PFSK-1 (cell line): Measurements from ENCODE around the gene KAZN.

ENCODE experiments used
- POLR2AphosphoS5 ChIP-seq: IDR thresholded peaks from 2 replicates; pipeline ENCODE4 v1.6.1; 2012; ENCODE audit warnings: low read depth, mild to moderate bottlenecking, control low read depth, low read length, moderate library complexity
- REST ChIP-seq, 2 experiments: IDR thresholded peaks; 2 replicates each; pipeline versions ENCODE4 v1.6.1 to v1.8.0; 2011 to 2012; ENCODE audit warnings: low read depth in 2 of 2, low read length in 2 of 2, control low read depth in 1 of 2, inconsistent platforms in 1 of 2, mild to moderate bottlenecking in 1 of 2, moderate library complexity in 1 of 2; ENCODE audit not compliant: insufficient read depth in 1 of 2

DNA sequence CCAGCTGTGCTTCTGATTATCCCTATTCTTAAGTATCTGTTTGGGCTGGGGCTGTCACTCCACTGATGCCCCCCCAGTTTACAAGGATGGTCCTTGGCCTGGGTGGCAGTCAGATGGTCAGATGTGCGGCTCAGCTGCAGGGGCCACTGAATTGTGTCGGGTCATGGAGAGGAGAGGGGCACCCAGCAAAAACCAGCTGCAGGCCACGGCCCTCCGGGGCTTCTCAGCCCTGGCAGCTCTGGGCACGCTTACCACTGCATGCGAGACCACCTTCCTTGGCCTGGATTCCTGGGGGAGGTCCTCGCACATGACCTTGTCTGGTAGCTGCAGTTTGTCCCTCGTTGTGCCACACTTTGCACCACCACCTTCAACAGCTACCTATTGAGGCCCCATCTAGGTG is 390.2 kb downstream of the KAZN start:
- no peak for TF ChIP-seq POLR2AphosphoS5
- TF ChIP-seq REST (IDR thresholded peaks at IDR 0.05; ENCODE audit: insufficient read depth in 1 of 2, low read depth in 2 of 2, low read length in 2 of 2), result no peak
